ENCODE measurements around the gene NEK10.

Gene NEK10

DNA sequence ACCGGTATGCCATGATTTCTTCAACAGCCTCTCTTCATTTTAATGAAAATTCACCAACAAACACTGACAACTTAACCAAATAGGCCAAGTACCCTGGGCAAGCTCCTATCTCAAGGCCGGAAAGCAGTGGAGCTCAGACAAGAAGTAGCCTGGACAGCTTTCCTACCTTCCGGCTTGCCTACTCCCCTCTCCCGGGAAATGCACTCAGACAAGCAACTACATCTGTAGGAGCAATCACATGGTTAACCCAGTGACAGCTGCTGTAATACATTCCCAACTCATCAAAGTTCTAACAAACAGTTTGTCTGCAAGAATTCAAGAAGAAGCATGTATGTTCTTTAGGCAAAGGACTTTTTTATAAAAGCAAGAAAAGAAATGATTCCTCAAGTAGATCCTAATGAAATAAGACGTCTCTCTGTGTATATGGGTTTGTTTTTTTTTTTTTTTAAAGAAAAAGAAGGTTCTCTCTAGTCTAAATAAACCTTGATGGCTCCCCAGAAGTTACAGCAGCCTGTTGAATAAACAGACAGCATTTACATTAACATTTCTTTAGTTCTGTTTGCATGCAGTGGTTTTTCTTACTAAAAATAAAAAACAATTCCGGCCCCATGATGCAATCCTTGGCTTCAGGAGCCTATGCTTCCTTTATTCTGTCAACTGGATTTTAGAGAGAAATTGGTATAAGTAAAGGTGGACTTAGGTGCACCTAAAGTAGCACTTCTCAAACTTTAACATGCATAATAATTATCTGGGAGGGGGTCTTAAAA is 278.7 kb downstream of the NEK10 start:
- DNase-seq: no peak

DNA sequence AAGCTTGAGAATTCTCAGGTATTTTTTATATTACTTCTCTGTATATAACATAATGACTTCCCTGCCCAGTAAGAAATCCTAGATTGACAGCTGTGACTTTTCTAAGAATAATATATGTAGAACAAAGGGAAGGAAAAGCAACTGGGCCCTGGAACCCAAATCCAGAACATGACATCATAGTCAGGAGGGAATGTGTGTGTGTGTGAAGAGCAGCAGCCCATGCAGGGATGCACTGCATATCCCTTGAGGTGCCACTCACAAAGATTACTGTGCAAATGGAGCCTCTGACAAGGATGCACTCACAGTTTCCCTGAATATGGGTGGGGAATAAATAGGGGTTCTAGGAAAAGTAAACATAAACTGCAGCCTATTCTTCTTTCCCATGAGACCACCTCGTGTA is 279.5 kb downstream of the NEK10 start:
- no peak for DNase-seq

DNA sequence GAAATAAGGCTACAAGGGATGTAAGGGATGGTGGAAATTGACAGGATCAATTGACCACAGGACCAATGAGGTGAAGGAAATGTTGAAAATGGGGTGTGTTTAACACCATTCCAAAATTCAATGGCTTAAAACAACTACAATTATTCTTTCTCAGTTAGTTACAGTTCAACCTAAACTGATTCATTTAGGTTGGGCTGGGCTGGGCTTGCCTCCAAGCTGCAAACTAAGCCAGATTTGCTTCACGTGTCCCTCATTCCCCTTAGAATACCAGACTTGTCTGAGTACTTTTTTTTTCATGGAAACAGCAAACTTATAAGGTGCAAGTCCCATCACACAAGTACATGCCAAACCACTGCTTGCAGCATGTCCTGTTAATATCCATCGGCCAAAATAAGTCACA is 280.1 kb downstream of the NEK10 start:
- DNase-seq: no peak

DNA sequence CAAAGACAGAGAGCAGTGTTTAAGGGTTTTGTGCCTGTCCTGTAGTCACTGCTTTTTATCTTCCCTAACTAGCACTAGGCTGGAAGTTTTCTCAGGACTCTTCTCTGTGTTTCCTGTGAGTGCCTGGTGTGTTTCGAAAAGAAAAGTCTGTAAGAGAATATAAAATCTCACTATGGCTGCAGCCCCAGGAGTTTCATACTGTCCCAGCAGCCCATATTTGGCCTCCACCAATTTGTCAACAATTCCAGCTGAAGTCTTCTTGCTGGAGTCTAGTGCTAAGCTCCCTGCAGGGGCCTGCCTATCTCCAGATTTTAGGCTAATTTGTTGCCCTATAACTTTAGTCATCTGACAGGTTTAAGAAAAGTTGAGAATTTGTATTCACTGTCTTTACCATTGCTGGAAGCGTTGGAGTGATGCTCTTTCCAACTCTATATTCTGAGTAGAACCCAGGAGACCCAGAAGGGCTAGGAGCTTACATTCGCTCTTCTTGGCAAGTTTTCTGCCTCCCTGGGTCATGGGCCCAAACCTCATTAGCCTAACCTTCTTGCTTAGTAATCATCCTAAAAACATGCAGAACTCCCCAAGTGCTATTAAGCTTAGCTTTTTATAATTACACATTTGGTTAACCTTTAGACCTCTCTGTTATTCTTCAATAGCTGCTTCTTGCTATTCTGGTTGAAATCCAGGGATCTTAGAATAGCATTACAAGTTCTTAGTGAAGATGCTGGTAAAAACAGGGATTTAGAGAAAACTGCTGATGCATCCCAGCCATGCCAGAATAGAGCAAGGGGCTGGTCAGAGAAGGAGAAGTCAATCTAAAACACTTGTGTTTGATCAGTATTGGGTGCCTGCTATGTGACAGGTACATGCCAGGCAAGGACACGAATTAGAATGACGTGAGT is 283.1 kb downstream of the NEK10 start:
- DNase-seq: no peak

DNA sequence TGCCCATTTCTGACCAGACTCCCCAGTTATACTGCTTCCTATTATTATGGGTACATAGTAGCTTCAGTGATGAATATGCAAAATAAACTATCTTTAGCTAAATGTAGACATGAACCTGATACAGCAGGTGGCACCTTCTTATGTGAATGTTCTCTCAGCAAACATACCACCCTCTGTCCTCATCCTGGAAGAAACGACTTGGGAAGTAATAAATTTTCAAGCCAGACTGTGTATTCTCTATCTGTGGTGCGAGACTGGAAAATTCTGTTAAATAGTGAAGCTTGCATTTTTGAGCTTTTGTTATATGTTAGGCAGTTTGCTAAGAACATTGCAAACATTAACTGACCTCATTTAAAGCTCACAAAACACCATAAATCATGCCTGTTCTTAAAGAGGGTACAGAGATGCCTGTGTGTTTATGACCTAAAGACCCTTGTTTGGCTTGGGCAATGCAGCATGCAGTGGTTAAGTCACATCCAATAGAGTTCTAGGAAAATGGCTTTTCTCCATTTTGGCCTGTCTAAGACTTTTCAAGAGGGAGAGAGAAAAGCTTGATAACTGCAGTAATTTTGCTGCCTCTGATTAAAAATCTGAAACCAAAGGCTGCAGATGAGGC is 287.1 kb downstream of the NEK10 start:
- DNase-seq: no peak

DNA sequence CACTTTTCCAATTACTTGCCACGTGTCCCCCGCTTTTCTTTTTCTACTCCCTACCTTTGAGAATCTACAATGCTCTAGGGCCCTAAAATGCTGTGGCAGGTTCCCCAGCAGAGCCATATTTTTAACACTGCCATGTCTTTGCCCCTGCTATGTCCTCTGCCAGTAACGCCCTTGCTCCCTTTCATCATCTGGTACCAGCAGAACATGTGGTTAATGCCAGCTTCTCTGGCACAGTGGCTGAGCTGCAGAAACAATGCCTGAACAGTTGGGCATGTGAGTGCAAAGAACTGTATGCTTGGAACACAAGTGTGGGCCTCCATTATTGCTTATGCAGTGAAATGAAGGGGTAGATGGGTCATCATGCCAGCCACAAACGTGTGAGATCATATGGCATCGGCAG is 287.6 kb downstream of the NEK10 start:
- DNase-seq: no peak

DNA sequence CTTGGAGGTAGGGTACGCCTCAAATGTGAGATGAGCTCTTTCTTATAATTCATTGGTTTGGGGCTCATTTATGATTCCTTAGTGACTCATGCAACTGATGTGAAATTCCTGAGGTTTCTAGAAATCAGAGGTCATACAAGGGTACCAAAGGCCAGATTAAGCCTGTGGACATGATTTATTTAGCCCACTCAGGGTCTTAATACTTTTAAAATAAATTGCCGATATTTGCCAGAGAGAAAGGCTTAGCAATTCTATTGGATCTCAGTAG is 289.0 kb downstream of the NEK10 start:
- DNase-seq: no peak

DNA sequence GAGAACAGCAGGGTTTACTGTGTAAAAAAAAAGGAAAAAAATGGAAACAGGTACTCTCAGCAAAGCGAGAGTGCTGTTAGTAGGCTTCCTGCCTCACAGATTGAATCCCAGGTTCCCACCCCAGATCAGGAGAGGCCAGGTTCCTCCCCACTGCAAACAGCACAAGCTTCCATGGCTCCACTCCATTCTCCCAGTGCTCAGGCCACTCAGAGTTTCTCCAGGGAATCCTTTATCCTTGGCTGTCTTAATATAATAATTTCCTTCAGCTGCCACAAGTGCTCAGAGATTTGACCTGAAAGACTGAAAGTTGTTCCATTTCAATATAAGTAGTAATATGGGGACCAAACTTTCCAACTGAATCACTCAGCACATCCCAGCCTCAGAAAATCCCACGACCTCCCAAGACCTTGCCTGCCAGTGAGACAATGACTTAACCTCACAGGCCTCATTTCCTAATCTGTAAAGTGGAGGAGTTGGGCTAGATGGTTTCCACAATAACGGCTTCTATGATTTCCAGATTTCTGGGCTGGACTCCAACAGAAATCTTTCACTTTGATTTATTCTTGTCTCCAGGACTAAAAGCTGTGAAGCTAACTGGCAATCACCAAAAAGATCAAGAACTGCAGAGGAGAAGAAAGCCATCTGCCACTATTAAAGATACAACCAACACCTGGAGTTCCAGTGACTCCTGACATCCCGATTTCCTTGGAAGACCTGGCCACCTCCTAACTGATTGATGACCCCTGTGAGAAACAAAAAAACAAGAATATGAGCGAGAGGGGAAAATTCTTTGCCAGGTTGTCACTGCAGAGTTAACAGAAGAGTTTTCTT is 289.5 kb downstream of the NEK10 start:
- DNase-seq: no peak

DNA sequence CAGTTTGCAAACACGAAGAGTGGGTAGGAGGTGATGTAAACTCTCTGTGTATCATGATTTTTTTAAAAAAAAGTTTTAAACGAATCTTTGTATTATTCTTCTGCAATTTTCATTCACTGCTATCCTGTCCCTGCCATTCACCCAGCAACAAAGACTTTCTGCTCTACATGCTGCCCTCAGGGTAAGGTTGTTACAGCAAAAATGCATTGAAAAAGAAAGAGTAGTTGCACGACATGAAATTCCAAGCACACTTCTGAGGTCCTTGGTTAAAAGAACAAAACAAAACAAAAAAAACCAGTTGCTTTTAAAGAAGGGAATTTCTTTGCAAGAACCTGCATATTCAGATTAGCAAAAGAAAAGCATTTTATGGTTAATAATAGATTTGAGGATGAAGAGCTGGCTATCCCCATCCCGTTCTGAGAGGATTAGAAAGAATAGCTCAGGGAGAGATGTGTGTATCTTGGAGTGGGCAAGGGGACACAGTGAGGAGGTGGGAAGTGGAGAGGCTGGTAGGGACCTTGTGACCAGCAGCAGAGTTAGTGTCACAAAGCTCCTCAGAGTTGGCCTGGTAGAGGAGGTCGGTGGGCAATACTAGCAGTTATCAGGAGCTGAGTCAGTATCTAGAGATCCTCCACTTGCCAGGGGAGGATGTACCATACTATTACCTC is 290.8 kb downstream of the NEK10 start:
- no peak for DNase-seq

DNA sequence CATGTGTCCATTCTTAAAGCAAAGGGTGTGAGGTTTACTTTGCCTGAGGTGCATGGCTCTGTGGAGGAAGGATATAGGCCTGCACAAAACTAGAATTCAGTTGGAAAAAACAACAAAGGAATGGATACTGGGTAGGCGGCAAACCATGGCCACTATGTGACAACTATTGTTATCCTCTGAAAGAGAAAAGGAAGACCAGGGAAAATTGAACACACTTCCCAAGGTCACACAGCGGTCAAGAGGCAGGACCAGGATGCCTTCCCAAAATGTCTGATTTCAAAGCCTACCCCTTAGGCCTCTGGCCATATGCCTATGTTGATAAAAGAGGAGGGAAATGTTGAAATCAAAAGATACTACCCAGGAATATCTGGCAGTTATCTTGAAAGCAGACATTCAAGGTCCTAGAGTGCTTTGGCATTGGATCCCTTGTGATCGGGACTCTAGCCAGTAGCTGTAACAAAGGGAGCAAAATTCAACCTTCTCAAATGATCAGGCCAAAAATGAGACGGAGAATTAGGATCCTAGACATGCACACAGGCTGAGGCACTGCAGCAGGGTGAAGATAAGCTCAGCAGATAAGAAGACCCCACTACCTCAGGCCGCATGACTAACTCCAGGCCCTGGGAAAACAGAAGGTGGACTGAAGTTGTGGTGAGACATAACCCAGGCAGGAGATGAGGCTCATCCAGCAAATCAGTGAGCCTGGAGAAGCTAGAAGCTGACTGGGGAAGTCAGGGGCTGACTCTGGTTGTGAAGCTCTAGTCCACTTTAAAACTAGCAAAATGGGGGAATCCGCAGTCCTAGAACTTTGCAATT is 292.2 kb downstream of the NEK10 start:
- DNase-seq: no peak

DNA sequence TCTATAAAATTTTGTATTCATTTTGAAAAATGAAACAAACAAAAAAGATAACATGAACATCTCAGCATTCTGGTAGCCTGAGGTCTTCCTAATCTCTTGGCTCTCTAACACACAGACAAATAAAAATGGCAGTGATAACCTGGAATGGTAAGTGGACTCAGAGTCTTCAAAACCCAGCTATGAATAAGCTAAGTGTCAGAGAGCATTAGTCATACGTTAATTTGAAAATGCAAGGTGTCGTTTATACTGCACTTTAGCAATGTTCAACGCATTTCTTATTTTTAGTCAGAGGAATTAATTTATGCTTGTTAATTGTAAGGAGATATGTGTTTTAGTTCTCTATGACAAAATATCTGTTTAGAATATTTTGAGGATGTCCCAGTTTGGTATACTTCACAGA is 294.3 kb downstream of the NEK10 start:
- DNase-seq: no peak

DNA sequence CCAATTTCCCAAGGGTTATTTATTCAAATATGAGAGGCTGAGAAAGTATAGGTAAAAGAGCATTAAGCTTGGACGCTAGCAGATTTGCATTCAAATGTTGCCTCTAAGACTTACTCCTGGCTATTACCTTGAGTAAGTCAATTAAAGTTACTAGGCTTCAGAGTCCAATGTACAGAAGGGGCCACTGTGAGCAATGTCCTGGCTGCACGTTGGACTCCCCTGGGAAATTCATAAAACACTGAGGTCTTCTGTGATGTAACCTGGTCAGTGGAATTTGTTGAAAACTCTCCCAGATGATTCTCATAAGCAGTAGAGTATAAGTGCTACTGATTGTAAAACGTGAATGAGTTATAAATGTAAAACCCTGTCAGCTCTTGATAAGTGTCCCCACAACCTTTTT is 295.3 kb downstream of the NEK10 start:
- no peak for DNase-seq

DNA sequence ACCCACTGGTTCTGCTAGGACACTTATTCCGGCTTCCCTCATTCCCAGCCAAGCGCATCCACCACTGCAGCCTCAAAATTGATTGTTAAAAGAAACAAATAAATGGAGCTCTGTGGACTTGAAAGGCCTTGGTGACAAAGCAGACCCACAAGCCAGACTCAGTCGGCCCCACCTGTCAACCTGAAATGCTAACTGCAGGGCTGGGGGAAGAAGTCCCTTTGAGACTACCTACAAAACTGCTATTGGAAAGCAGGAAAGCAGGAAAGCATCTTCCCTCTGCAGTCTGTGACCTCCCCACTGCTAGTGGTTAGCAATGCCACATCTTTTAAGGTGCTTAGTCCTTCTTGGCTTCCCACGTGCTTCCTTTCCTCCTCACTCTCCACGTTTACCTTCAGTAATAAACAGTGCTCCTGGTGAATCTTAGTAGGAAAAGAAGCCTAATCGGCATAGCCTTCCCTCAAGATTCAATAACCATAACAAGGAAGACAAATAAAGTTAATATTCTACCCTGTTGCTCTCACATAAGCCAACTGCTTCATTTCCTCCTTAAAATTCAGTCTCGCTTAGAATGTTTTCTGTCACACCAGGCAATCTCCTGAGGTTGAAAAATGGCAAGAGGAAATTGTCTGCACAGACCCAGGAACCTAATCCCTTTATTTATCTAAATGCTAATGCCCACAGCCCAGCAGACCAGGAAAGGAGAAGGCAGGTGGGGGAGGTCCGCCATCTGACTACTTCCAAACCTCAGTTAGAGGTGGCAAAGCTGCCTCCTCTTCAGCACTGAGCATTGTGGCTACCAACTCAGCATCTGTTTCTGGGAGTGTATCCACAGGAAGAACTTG is 296.2 kb downstream of the NEK10 start:
- no peak for DNase-seq

DNA sequence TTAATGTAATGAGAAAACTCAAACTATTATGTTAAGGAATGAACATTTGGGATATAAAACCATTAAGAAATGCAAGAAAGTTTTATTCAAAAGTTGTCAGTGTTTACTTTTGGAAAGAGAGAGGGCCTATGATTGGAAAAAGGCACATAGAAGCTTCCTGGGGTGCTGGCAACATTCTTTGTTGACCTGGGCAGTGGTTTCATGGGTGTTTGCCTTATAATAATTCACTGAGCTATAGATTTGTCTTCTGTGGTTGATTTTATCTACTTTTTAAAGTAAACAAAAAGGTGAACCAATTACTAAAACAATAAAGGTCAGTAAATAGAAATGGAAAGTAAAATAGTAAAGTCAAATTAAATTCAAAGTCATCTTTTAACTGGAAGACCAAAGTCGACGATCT is 308.8 kb downstream of the NEK10 start:
- DNase-seq: no peak
